Activated CD4-positive, alpha-beta memory T cell treated with anti-CD3 and anti-CD28 coated beads, Interleukin-2, amount 10 ng/mL, durations not matched to agents 7 days and 5 days (primary cell): ENCODE data around the gene SESTD1. TPM values are rescaled to one million over a fixed set of nuclear protein-coding genes. Genes with fewer than 3 reads are reported as not detected.

Experiments used
- CTCF ChIA-PET: fragments of 350-600 bp; sonication (Branson Sonifier 250); formaldehyde crosslinking; loops from one replicate; lab custom pipeline; 2021; ENCODE audit warnings: antibody characterized with exemption, inconsistent platforms; lab: Charles Lee
- POLR2A ChIA-PET: fragments of 350-600 bp; sonication (Branson Sonifier 250); formaldehyde crosslinking; loops from one replicate; lab custom pipeline; 2021; ENCODE audit warnings: antibody characterized with exemption; lab: Charles Lee
- DNase-seq: peaks from one replicate; pipeline ENCODE4 v3.0.0-alpha.2; 2020
- H3K27ac Mint-ChIP-seq: one replicate; pipeline ENCODE4 v1.8.0; 2021; ENCODE audit warnings: mild to moderate bottlenecking, mixed read lengths
- H3K27me3 Mint-ChIP-seq: one replicate; pipeline ENCODE4 v1.8.0; 2021; ENCODE audit warnings: mixed read lengths
- H3K36me3 Mint-ChIP-seq: one replicate; pipeline ENCODE4 v1.8.0; 2021; ENCODE audit warnings: low read depth, mixed read lengths
- H3K4me1 Mint-ChIP-seq: one replicate; pipeline ENCODE4 v1.8.0; 2021; ENCODE audit warnings: mixed read lengths
- H3K4me3 Mint-ChIP-seq: one replicate; pipeline ENCODE4 v1.8.0; 2021; ENCODE audit warnings: mild to moderate bottlenecking, mixed read lengths
- H3K9me3 Mint-ChIP-seq: one replicate; pipeline ENCODE4 v1.8.0; 2021; ENCODE audit warnings: mixed read lengths
- total RNA-seq, 2 experiments: library from RNA; stranded (reverse); gene quantifications; one replicate each; pipeline ENCODE4 v1.2.3, GENCODE V29; 2021

The SESTD1 gene
- total RNA-seq, 2 experiments from 2014 or later: 13.8 to 14.7 TPM

DNA sequence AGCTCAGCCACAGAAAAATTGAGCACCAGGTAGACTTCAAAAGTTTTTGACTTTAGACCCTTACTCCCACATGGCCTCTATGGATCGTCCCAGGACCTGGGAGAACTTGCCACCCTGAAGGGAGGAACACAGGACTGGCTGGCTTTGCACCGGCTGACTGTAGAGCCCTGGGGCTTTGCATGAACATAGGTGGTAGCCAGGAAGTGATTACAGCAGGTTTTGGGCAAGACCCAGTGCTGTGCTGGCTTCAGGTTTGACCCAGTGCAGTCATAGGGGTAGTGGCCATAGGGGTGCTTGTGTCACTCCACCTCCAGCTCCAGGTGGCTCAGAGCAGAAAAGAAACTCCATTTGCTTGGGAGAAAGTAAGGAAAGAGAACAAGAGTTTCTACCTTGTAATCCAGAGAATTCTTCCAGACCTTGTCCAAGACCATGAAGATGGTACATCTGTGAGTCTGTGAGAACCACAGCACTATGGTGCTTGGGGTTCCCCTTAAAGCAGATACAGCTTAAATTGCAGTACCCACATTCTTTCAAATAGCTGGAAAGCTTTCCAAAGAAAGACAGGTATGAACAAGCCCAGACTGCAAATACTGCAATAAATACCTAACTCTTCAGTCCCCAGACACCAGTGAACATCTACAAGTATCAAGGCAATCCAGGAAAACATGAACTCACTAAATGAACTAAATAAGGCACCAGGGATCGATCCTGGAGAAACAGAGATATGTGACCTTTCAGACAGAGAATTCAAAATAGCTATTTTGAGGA lies 13.0 kb upstream of the SESTD1 start:
- Mint-ChIP-seq H3K36me3 (no peaks in the 10 kb centered on the region), H3K9me3 (no peaks in the 10 kb centered on the region), H3K27ac (no peak overlapping the region), H3K4me3 (no peak overlapping the region), H3K27me3 (peaks cover 9% of the 10 kb centered on the region), H3K4me1 (peaks cover 2% of the 10 kb centered on the region)
- CTCF ChIA-PET: interaction anchor here (1.4 kb wide), 1 partner anchor 58 kb away, joined by 3 read pairs; no protein-coding TSS in a partner anchor
- POLR2A ChIA-PET: no interaction called here
- no peak for DNase-seq

DNA sequence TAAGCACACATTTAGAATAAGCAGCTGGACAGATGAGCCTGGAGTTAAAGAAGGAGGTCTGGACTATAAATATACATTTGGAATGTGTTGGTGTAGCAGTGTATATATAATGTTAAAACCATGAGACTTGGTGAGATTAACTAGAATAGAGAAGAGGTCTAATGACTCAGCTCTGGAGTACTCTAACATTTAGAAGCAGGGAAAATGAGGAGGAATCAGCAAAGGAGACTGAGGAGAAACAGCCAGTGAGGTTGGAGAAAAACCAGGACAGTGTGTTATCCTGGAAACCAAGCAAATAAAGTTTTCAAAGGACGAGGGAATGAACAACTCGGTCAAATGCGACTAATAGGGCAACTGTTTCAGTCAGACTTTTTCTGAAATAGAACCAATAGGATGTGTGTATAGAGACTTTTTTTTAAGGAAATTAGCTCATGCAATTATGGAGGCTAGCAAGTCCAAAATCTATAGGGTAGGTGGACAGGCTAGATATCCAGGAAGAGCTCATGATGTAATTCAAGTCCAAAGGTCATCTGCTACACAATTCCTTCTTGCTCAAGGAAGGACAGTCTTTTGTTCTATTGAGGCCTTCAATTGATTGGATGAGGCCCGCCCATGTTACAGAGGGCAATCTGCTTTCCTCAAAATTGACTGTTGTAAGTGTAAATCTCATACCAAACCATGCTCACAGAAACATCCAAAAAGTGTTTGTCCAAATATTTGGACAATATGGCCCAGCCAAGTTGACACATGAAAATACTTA lies 10.8 kb upstream of the SESTD1 start:
- ChIA-PET CTCF (no interaction called here), POLR2A (no interaction called here)
- DNase-seq: no peak
- peaks cover 3% of the 10 kb centered on the region for H3K27me3 Mint-ChIP-seq
- peaks cover 2% of the 10 kb centered on the region for H3K4me1 Mint-ChIP-seq
- H3K9me3 Mint-ChIP-seq: no peaks in the 10 kb centered on the region
- no peak overlapping the region for H3K27ac Mint-ChIP-seq
- H3K4me3 Mint-ChIP-seq: no peak overlapping the region
- H3K36me3 Mint-ChIP-seq: no peaks in the 10 kb centered on the region

DNA sequence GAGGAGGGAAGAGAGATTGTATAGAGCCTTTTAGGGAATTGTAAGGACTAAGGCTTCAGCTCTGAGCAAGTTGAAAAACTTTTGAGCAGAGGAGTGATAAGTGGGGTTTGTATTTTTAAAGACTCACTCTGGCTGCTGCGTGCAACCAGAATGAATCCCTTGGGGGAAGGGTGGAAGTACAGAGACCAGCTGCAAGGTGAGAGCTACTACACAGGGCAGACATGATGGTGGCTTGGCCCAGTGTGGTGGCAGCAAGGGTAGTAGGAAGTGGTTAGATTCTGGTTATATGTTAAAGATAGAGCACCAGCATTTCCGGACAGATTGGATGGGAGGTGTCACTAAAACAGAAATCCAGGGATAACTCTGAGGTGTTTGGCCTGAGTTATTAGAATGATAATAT lies 10.1 kb upstream of the SESTD1 start:
- peaks cover 2% of the 10 kb centered on the region for H3K4me1 Mint-ChIP-seq
- POLR2A ChIA-PET: no interaction called here
- H3K4me3 Mint-ChIP-seq: no peak overlapping the region
- peaks cover 1% of the 10 kb centered on the region for H3K27me3 Mint-ChIP-seq
- CTCF ChIA-PET: no interaction called here
- H3K27ac Mint-ChIP-seq: no peak overlapping the region
- no peaks in the 10 kb centered on the region for H3K9me3 Mint-ChIP-seq
- no peak for DNase-seq
- H3K36me3 Mint-ChIP-seq: no peaks in the 10 kb centered on the region

DNA sequence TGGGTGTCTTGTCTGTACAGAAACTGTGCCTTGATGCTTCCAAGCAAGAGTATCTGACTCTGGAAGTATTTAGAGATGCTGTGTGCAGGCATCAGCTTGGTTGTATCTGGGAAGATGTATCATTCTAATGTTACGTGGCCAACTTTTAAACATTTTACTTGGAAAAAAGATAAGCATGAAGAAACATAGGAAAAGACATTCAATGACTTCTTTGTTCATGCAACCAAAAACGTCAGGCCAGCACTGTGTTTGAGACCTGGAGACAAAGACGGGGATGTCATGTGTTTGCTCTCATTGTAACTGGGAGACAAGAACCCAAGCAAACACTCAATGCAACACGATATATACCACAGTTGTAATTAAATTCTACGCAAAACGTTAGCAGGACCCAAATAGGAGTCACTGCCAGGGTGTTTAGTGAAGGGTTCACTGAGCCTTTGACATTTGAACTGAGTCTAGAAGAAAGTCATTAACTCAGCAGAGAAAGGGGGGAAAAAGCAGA lies 8.9 kb upstream of the SESTD1 start:
- Mint-ChIP-seq H3K9me3 (no peaks in the 10 kb centered on the region), H3K27ac (no peak overlapping the region), H3K27me3 (peaks cover 1% of the 10 kb centered on the region), H3K4me3 (no peak overlapping the region), H3K4me1 (peaks cover 2% of the 10 kb centered on the region), H3K36me3 (no peaks in the 10 kb centered on the region)
- CTCF ChIA-PET: no interaction called here
- no peak for DNase-seq
- POLR2A ChIA-PET: no interaction called here

DNA sequence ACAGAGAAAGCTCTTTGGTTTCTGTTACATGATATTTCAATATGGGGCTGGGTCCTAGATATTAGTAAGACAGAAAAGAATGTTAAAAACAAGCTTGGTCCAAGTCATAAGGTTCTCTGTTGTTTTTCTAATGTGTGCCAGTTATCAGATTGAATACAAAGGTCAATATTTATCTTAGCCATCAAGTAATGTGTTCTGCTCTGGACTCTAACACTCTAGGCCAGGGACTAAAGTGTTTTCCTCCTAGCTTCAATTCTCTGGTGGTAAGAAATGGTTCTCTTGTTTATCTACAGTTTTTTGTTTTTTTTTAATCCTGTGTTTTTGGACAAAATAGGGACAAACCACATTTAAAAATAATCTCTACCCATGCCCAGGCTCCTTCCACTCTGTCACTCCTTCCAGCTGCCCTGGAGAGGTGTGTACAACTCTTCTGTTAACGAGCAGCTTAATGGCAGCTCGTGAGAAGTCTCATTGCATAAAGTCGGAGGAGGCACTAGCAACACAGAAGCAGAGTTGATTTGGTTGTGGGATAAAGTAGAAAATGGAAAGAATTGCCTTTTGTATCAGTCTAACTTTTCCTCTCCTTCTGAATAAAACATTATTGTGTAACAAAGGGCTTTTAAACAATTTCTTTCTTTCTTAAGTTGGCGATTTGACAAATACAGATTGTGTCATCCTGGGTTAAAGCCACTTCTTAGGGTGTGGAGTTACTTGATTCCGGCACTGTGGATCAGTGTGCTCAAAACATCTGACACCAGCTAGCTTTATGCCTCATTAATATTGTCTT lies 8.0 kb upstream of the SESTD1 start:
- Mint-ChIP-seq H3K4me3 (no peak overlapping the region), H3K9me3 (no peaks in the 10 kb centered on the region), H3K4me1 (peaks cover 3% of the 10 kb centered on the region), H3K36me3 (no peaks in the 10 kb centered on the region), H3K27ac (no peak overlapping the region), H3K27me3 (peaks cover 1% of the 10 kb centered on the region)
- CTCF ChIA-PET: no interaction called here
- POLR2A ChIA-PET: no interaction called here
- no peak for DNase-seq

DNA sequence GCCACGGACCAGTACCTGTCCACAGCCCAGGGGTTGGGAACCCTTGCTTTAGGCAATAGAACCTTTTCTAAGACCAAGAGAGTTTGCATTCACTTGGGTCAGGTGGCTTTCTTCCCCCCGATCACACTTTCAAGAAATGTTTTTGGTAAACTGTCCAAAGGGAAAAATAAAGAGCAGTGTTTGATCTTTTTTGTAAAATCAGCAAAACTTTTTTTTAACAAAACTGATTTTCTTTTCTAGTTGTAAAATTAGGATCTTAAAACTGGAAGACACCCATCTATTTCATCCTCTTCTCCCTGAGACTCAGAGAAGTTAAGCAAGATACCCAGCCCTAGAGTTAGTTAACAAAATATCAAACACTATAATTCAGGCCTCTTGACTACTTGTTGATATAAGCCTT lies 6.1 kb upstream of the SESTD1 start:
- no peak overlapping the region for H3K4me3 Mint-ChIP-seq
- no peak for DNase-seq
- peaks cover 6% of the 10 kb centered on the region for H3K4me1 Mint-ChIP-seq
- peaks cover 8% of the 10 kb centered on the region for H3K27me3 Mint-ChIP-seq
- no peak overlapping the region for H3K27ac Mint-ChIP-seq
- H3K36me3 Mint-ChIP-seq: peaks cover 2% of the 10 kb centered on the region
- CTCF ChIA-PET: no interaction called here
- no peaks in the 10 kb centered on the region for H3K9me3 Mint-ChIP-seq
- POLR2A ChIA-PET: no interaction called here

DNA sequence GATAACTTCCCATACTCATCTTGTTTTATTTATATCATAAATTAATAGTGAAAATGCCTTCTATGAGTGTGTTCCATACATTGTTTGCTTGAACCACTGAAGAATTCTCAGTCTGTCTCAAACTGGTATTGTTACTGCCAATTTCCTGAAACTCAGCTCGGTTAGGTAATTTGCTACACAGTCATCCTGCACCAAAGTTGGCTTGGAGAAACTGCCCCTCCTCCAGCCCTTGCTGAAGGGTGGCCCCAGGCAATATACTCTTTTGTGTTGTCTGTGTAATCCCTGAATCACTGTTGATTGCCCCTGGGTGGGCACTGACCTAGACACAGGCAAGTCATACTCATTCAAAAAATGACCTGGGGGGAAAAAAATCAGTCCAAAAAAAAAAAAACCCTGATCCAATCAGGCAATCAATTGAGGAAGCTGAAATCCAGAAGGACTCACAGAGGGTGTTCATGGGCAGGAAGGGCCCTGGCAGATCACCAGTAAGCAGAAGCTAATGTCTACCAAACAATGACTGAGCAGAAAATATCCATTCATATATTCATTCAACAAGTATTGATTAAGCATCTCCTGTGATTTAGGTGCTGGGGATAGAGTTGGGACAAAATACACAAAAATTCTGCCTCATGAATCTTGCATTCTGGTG lies 3.8 kb upstream of the SESTD1 start:
- ChIA-PET POLR2A (no interaction called here), CTCF (interaction anchor here (1.1 kb wide), 1 partner anchor 16 kb away, joined by 4 read pairs; no protein-coding TSS in a partner anchor)
- H3K4me3 Mint-ChIP-seq: no peak overlapping the region
- peaks cover 5% of the 10 kb centered on the region for H3K36me3 Mint-ChIP-seq
- H3K27ac Mint-ChIP-seq: no peak overlapping the region
- H3K4me1 Mint-ChIP-seq: peaks cover 16% of the 10 kb centered on the region
- H3K27me3 Mint-ChIP-seq: peaks cover 19% of the 10 kb centered on the region
- no peak for DNase-seq
- no peaks in the 10 kb centered on the region for H3K9me3 Mint-ChIP-seq

DNA sequence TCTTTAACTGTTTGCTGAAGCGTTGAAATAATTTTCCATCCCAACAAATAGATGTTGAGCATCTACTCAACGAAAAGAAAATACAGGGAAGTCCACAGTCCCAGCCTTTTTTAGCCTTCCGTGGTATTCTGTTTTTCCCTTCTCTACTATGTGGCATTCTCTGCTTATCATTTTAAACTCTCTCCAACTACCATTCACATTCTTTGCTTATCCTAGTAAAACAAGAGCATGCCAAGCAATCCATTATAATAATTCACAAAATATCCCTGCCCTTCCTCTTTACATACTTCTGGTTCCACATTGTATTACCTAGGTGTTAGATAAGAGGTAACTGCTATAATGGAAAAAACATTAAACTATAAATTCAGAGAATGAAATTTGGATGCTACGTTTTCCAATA lies 1.6 kb upstream of the SESTD1 start:
- CTCF ChIA-PET: no interaction called here
- POLR2A ChIA-PET: no interaction called here
- Mint-ChIP-seq H3K27me3 (peaks cover 23% of the 10 kb centered on the region), H3K4me3 (no peak overlapping the region), H3K4me1 (peaks cover 24% of the 10 kb centered on the region), H3K27ac (no peak overlapping the region), H3K9me3 (no peaks in the 10 kb centered on the region), H3K36me3 (peaks cover 8% of the 10 kb centered on the region)
- DNase-seq: no peak

DNA sequence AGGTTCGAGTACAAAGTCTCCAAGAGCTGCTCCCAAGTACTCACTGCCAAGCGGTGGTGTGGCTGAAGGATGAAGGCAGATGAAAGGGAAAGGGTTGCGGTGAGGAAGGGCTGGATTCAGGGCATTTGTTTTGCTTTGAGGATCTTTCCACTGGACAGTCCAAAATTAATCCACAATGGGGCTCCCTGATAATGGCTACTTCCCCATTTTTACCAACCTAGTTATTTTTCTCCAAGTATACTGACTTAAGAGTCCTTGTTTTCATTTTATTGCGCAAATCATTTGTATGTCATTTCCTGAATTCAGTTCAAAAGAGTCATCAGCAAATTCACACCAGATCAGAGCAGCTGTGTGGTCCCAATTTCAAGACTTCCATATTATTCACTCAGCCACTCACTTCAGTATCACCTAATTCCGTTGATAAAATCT lies 464 bp upstream of the SESTD1 start:
- Mint-ChIP-seq H3K4me3 (peak overlapping the region; percentile 74), H3K9me3 (no peaks in the 10 kb centered on the region), H3K27me3 (peaks cover 23% of the 10 kb centered on the region), H3K27ac (peak overlapping the region; percentile 19), H3K4me1 (peaks cover 24% of the 10 kb centered on the region), H3K36me3 (peaks cover 11% of the 10 kb centered on the region)
- ChIA-PET POLR2A (no interaction called here), CTCF (no interaction called here)
- no peak for DNase-seq

DNA sequence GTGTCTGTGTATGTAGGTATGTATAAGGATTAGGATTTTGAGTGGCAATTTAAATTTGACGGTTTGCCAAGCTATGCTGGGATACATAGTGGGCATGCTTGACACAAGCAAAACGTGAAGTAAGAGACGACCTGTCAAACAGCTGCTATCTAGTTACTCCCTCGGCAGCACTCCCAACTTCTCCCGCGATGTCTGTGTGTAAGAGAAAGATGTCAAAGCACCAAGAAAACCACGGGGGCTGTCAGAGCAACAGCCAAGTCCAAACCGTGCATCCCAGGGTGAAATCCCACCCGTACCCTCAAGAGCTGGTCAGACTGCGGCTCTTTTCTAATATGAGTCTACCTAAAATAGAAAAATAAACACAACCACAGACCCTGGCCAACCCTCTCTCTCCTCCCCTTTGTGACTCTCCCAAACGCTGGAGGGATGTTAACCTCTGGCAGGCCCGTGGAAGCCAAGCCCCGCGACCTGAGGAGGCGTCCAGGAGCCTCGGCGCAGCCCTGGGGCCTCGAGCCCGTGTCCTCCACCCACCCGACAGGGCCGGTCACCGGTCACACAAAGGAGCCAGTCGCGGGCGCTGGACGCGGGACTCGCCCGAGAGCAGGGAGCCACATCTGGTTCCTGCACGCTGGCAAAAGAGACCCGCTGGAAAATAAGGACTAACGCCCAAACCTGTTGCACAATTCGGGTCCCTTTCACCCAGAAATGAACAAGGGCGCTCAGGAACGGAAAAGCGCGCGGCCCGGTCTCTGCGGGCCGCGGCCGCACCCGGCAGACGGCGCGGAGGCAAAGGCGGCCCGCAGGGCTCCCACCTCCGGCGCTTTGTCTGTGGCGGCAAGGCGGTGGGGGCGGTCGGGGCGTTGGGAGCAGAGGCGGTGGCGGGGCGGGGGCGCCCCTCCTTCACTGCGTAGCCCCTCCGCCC lies 925 bp downstream of the SESTD1 start:
- peaks cover 24% of the 10 kb centered on the region for H3K4me1 Mint-ChIP-seq
- CTCF ChIA-PET: no interaction called here
- peak; percentile 31 for DNase-seq
- H3K27ac Mint-ChIP-seq: peak overlapping the region; percentile 16
- H3K27me3 Mint-ChIP-seq: peaks cover 23% of the 10 kb centered on the region
- peaks cover 11% of the 10 kb centered on the region for H3K36me3 Mint-ChIP-seq
- H3K4me3 Mint-ChIP-seq: peak overlapping the region; percentile 80
- POLR2A ChIA-PET: interaction anchor here (1.6 kb wide), 1 partner anchor 11 kb away, joined by 6 read pairs; no protein-coding TSS in a partner anchor
- no peaks in the 10 kb centered on the region for H3K9me3 Mint-ChIP-seq

DNA sequence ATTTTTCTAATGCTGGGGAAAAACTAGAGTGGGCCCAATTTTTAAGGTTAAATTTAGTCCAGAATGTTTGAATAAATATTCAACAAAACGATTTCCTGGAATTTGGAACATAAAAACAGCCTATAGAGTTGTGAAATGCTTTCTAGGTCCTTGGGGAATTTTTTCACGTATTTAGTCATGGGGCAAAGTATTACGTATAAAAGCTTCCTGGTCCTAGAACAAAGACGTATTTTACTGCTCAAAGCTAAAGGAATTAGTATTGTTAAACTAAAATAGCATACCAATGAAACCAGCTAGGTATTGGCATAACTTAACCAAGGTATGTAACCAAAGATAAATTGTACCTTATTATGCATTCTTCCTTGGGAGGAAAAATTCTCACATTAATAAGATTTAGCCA lies 1.6 kb downstream of the SESTD1 start:
- ChIA-PET CTCF (no interaction called here), POLR2A (interaction anchor here (1.6 kb wide), 1 partner anchor 11 kb away, joined by 6 read pairs; no protein-coding TSS in a partner anchor)
- H3K27ac Mint-ChIP-seq: no peak overlapping the region
- peaks cover 11% of the 10 kb centered on the region for H3K36me3 Mint-ChIP-seq
- H3K27me3 Mint-ChIP-seq: peaks cover 23% of the 10 kb centered on the region
- H3K9me3 Mint-ChIP-seq: no peaks in the 10 kb centered on the region
- H3K4me1 Mint-ChIP-seq: peaks cover 23% of the 10 kb centered on the region
- H3K4me3 Mint-ChIP-seq: peak overlapping the region; percentile 80
- DNase-seq: no peak
